NT2/D1 (cell line): Measurements from ENCODE around the gene CREG2.

Source experiments
- DNase-seq: peaks from one replicate; pipeline ENCODE4 v3.0.0-alpha.2; 2011; ENCODE audit warnings: low read depth, low spot score
- H3K27me3 ChIP-seq: 2 replicates; pipeline ENCODE4 v1.6.0; 2011; ENCODE audit warnings: mild to moderate bottlenecking; ENCODE audit not compliant: insufficient read length, insufficient read depth
- H3K36me3 ChIP-seq: 2 replicates; pipeline ENCODE4 v1.6.1; 2011; ENCODE audit warnings: mild to moderate bottlenecking, low read length, mixed read lengths; ENCODE audit not compliant: insufficient read depth, insufficient read length
- H3K4me1 ChIP-seq: 2 replicates; pipeline ENCODE4 v1.5.1; 2011; ENCODE audit not compliant: insufficient read depth, insufficient read length
- H3K4me3 ChIP-seq: 2 replicates; pipeline ENCODE4 v1.5.1; 2011; ENCODE audit warnings: low read depth; ENCODE audit not compliant: insufficient read length
- H3K9ac ChIP-seq: 2 replicates; pipeline ENCODE4 v1.6.0; 2011; ENCODE audit warnings: low read depth; ENCODE audit not compliant: insufficient read length
- H3K9me3 ChIP-seq: 2 replicates; pipeline ENCODE4 v1.5.1; 2011; ENCODE audit warnings: mild to moderate bottlenecking, low read length; ENCODE audit not compliant: insufficient read depth
- SUZ12 ChIP-seq: IDR thresholded peaks from 2 replicates; pipeline ENCODE4 v1.6.1; 2011; ENCODE audit not compliant: insufficient read length, insufficient read depth; ENCODE audit errors: extremely low read depth
- YY1 ChIP-seq: IDR thresholded peaks from 2 replicates; pipeline ENCODE4 v1.6.1; 2011; ENCODE audit not compliant: insufficient read length, insufficient read depth
- ZNF274 ChIP-seq: IDR thresholded peaks from 2 replicates; pipeline ENCODE4 v1.6.1; 2011; ENCODE audit warnings: mild to moderate bottlenecking, low read depth, low read length

Gene CREG2

DNA sequence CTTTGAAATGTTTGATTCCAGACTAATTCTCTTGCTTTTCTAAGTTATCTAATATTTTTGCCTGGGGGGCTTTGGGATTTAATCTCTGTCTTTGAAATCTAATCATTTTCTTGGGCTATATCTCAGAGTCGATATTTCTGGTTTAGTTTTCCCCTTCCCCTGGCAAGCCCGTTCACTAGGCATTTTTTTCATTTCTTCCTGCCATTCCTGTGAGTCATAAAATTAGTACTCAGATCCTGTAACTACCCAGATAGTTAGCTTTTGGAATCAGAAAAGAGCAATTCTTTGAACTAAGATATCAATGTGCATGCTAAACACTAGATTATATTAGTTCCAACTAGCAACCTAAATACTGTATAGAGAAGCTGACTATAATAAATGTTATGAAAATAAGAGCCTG is 49.4 kb downstream of the CREG2 start:
- Histone ChIP-seq H3K9ac (no peak overlapping the region), H3K4me3 (no peak overlapping the region), H3K36me3 (no peaks in the 10 kb centered on the region), H3K9me3 (no peaks in the 10 kb centered on the region), H3K4me1 (peaks cover 8% of the 10 kb centered on the region), H3K27me3 (no peaks in the 10 kb centered on the region)
- TF ChIP-seq SUZ12 (no peak), ZNF274 (no peak), YY1 (no peak)
- no peak for DNase-seq

DNA sequence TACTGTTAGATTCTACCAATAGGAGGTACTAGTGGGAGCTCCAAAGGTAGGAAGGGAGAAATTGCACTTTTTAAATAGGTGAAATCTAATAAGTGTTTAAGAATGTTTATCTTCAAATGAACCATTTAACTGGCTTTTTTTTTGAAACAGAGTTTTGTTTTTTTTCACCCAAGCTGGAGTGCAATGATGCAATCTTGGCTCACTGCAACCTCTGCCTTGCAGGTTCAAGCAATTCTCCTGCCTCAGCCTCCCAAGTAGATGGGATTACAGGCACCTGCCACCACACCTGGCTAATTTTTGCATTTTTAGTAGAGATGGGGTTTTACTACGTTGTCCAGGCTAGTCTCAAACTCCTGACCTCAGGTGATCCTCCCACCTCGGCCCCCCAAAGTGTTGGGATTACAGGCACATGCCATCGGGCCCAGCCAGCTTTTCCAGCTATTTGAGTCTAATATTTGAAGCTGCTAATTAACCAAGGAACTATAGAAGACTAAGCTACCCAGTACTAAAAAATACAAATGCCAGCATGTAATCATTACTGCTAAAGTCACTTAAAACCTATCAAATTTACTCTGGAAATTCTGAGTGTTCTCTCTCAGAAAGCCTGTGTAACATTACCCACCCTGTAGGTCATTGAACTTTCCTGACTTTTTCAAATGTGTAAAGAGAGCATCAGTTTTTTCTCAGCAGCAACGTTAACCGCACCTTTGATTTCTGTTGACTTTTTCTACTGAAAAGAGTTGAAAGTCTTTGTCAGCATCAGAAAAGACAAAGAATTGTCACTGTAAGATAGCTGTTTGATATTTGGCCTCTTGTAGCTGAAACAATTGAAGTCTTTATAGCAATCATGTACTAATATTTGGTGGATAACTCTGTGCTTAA is 54.2 kb downstream of the CREG2 start:
- Histone ChIP-seq H3K9me3 (no peaks in the 10 kb centered on the region), H3K4me3 (no peak overlapping the region), H3K36me3 (no peaks in the 10 kb centered on the region), H3K9ac (no peak overlapping the region), H3K27me3 (no peaks in the 10 kb centered on the region), H3K4me1 (peaks cover 2% of the 10 kb centered on the region)
- DNase-seq = no peak
- TF ChIP-seq ZNF274 (no peak), YY1 (no peak), SUZ12 (no peak)

- Histone ChIP-seq H3K36me3 (no peaks in the 10 kb centered on the region), H3K4me1 (peaks cover 2% of the 10 kb centered on the region), H3K9me3 (peaks cover 1% of the 10 kb centered on the region; the same call in 1 of the 2 replicates), H3K9ac (peak overlapping the region; percentile 27), H3K4me3 (no peak overlapping the region), H3K27me3 (no peaks in the 10 kb centered on the region)
- no peak for DNase-seq
- TF ChIP-seq SUZ12 (no peak), YY1 (no peak), ZNF274 (no peak)
Measured at GRCh38 chr2:101331202-101331601, 56.1 kb downstream of the CREG2 start.

DNA sequence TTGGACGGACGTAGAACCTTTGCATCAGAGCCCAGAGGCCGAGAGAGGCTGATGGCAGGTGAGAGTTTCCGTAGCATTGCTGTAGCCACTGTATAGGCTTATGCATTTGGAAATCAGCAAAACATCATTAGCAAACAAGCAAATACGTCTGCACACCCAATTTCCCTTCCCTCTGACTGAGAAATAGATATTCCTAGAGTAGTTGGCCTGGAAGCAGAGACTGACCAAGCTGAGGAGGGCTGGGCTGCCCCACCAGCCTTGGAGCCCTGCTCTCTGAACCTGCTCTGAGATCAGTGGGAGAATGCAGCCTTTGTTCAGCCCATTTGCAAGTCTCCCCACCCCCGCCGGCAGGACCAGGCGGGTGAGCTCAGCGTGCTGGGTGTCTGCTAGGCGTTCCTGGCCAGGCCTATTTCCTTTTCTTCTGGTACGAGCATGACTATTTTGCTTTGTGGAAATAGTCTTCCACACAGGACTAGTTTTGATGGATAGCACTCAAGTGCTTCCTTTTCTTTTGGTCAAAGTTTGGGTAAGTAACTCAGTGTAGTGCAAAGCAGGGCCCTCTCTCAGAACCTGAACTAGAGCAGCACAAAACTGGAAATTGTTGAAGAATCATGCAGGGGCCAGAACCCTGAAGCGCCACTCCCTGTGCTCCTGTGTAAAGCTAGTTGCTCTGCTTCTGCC is 56.9 kb downstream of the CREG2 start:
- TF ChIP-seq ZNF274 (no peak), SUZ12 (no peak), YY1 (no peak)
- H3K9ac ChIP-seq = peak overlapping the region; percentile 62
- no peak overlapping the region for H3K4me3 ChIP-seq
- no peaks in the 10 kb centered on the region for H3K36me3 ChIP-seq
- H3K27me3 ChIP-seq = no peaks in the 10 kb centered on the region
- H3K4me1 ChIP-seq = peaks cover 2% of the 10 kb centered on the region
- peaks cover 10% of the 10 kb centered on the region for H3K9me3 ChIP-seq
- peak; percentile 69 for DNase-seq

GRCh38 chr2:101329026-101329425 is 58.3 kb downstream of the CREG2 start:
- H3K36me3 ChIP-seq = no peaks in the 10 kb centered on the region

GRCh38 chr2:101328474-101329007 is 58.8 kb downstream of the CREG2 start:
- no peak for DNase-seq
- no peak for TF ChIP-seq ZNF274
- TF ChIP-seq YY1 = no peak
- no peak for TF ChIP-seq SUZ12
- no peak overlapping the region for H3K9ac ChIP-seq

More at GRCh38 chr2:101329026-101329425, 58.3 kb downstream of the CREG2 start:
- DNase-seq = no peak
- H3K4me1 ChIP-seq = peaks cover 2% of the 10 kb centered on the region
- no peak overlapping the region for H3K4me3 ChIP-seq
- TF ChIP-seq SUZ12 = no peak
- TF ChIP-seq ZNF274 = no peak
- TF ChIP-seq YY1 = no peak
- peaks cover 19% of the 10 kb centered on the region for H3K9me3 ChIP-seq
- H3K27me3 ChIP-seq = no peaks in the 10 kb centered on the region
- H3K9ac ChIP-seq = no peak overlapping the region

DNA sequence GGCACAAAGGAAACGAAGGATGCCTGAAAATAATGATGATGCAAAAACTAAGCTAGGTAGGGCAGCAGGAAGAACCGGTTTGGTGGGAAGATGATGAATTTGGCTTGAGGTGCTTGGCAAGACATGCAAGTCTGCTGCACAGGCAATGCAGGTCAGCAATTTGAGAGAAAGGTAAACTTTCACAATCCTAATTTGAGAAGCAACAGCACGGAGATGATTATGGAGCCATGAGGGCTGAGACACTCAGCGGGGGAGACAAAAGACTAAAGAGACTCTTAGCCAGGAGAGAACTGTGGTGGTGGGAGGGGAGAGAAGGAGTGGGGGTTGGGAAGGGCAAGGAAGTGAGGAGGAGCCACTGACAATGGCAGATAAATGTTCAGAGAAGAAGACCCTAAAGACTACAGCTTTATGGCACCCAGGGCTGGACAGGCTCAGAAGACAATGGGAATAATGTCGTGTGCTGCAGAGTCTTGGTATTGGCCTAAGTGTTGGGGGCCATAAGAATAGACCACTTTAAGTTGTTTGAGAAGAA is 59.4 kb downstream of the CREG2 start:
- Histone ChIP-seq H3K4me3 (no peak overlapping the region), H3K9ac (no peak overlapping the region), H3K9me3 (peaks cover 19% of the 10 kb centered on the region), H3K27me3 (no peaks in the 10 kb centered on the region), H3K4me1 (peaks cover 2% of the 10 kb centered on the region), H3K36me3 (no peaks in the 10 kb centered on the region)
- DNase-seq = no peak
- TF ChIP-seq ZNF274 (no peak), YY1 (no peak), SUZ12 (no peak)

More at GRCh38 chr2:101328474-101329007, 58.8 kb downstream of the CREG2 start:
- Histone ChIP-seq H3K9me3 (peaks cover 19% of the 10 kb centered on the region), H3K4me1 (peaks cover 2% of the 10 kb centered on the region), H3K27me3 (no peaks in the 10 kb centered on the region), H3K4me3 (no peak overlapping the region), H3K36me3 (no peaks in the 10 kb centered on the region)
